ENCODE data around the gene AGER. TPM values are rescaled to one million over a fixed set of nuclear protein-coding genes. Genes with fewer than 3 reads are reported as not detected.

Gene AGER
- polyA plus RNA-seq, 1 of the 3 experiments (the other 2 are of a cell fraction) = 3.5 TPM

DNA sequence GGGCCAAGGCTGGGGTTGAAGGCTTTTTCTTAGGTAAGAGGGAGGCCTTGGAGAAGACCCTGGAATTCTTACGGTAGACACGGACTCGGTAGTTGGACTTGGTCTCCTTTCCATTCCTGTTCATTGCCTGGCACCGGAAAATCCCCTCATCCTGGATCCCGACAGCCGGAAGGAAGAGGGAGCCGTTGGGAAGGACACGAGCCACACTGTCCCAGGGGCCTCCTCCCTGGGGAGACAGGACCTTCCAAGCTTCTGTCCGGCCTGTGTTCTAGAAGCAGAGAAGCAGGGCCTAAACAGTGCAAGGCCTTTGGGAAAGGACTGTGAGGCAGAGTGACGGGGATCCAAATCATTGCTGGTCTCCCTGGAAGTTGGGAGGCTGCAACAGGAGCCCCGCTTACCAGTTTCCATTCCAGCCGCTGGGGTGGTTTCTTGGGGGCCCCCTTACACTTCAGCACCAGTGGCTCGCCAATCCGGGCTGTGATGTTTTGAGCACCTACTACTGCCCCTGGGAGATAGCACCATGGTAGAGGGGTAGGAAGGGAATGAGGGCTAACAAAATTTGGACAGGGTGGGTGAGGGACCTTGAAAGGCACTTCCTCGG, 470 bp downstream of the AGER start:
- no peak for TF ChIP-seq RFX5 (IDR thresholded peaks at IDR 0.05; ENCODE audit: low read length)
- TF ChIP-seq, protein P1, sequence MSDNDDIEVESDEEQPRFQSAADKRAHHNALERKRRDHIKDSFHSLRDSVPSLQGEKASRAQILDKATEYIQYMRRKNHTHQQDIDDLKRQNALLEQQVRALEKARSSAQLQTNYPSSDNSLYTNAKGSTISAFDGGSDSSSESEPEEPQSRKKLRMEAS (IDR thresholded peaks at IDR 0.05; ENCODE audit: low read depth) = no peak
- TF ChIP-seq POLR2AphosphoS5 (IDR thresholded peaks at IDR 0.05; ENCODE audit: low read depth, low read length) = no peak
- TF ChIP-seq RCOR1 (IDR thresholded peaks at IDR 0.05; ENCODE audit: low read length) = no peak
- TF ChIP-seq EZH2phosphoT487 (IDR thresholded peaks at IDR 0.05; ENCODE audit: borderline replicate concordance, low read depth) = no peak
- TF ChIP-seq RXRA (IDR thresholded peaks at IDR 0.05; ENCODE audit: borderline replicate concordance, low read depth) = no peak
- TF ChIP-seq, protein P2, sequence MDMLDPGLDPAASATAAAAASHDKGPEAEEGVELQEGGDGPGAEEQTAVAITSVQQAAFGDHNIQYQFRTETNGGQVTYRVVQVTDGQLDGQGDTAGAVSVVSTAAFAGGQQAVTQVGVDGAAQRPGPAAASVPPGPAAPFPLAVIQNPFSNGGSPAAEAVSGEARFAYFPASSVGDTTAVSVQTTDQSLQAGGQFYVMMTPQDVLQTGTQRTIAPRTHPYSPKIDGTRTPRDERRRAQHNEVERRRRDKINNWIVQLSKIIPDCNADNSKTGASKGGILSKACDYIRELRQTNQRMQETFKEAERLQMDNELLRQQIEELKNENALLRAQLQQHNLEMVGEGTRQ (IDR thresholded peaks at IDR 0.05; ENCODE audit: borderline replicate concordance, low read depth, low read length) = no peak
- TF ChIP-seq MXI1 (IDR thresholded peaks at IDR 0.05; ENCODE audit: low read depth, low read length) = no peak
- no peak for TF ChIP-seq YY1 (IDR thresholded peaks at IDR 0.05; ENCODE audit: low read depth)
- TF ChIP-seq FOXM1 (IDR thresholded peaks at IDR 0.05; ENCODE audit: low read depth) = no peak
- TF ChIP-seq, protein P3, sequence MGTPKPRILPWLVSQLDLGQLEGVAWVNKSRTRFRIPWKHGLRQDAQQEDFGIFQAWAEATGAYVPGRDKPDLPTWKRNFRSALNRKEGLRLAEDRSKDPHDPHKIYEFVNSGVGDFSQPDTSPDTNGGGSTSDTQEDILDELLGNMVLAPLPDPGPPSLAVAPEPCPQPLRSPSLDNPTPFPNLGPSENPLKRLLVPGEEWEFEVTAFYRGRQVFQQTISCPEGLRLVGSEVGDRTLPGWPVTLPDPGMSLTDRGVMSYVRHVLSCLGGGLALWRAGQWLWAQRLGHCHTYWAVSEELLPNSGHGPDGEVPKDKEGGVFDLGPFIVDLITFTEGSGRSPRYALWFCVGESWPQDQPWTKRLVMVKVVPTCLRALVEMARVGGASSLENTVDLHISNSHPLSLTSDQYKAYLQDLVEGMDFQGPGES (IDR thresholded peaks at IDR 0.05; ENCODE audit: low read depth, low read length) = no peak
- no peak for TF ChIP-seq TCF12 (IDR thresholded peaks at IDR 0.05)
- no peak for TF ChIP-seq NFIC (IDR thresholded peaks at IDR 0.05; ENCODE audit: borderline replicate concordance)
- no peak for TF ChIP-seq CHD2 (IDR thresholded peaks at IDR 0.05; ENCODE audit: low read length, partially characterized antibody)
- no peak for TF ChIP-seq GABPA (IDR thresholded peaks at IDR 0.05; ENCODE audit: low read depth)
- no peak for TF ChIP-seq TEAD4 (IDR thresholded peaks at IDR 0.05; ENCODE audit: borderline replicate concordance, insufficient read depth)
- no peak for TF ChIP-seq EP300 (IDR thresholded peaks at IDR 0.05; ENCODE audit: borderline replicate concordance in 1 of 2, low read depth in 1 of 2, low read length in 1 of 2)
- no peak overlapping the region for H3K4me2 ChIP-seq
- H3K79me2 ChIP-seq (ENCODE audit: insufficient read depth) = peaks cover 20% of the 10 kb centered on the region
- no peaks in the 10 kb centered on the region for H3K9me3 ChIP-seq
- CTCF ChIA-PET = no interaction called here
- H3K4me3 ChIP-seq (ENCODE audit: low read depth in 2 of 2, low read length in 1 of 2) = no peak overlapping the region
- H3K36me3 ChIP-seq (replicated peaks in 1 of 2; ENCODE audit: control insufficient read depth in 1 of 2, insufficient read depth in 2 of 2, low read length in 1 of 2) = peaks cover 17 to 43% of the 10 kb centered on the region in 2 experiments
- H2AFZ ChIP-seq (ENCODE audit: low read depth) = no peak overlapping the region
- WGBS (ENCODE audit: low lambda C conversion rate) = 97% methylated on average over 14 of the region's 15 CpGs
- no peaks in the 10 kb centered on the region for H4K20me1 ChIP-seq (ENCODE audit: insufficient read depth)
- DNase-seq = peak; percentile 7
- peaks cover 4 to 15% of the 10 kb centered on the region in 2 experiments; a peak in 2 of 4 replicates for H3K4me1 ChIP-seq (ENCODE audit: control insufficient read depth in 1 of 2, insufficient read depth in 2 of 2, low read depth in 1 of 2, low read length in 1 of 2)
- POLR2A ChIA-PET = no interaction called here
- no peak overlapping the region for H3K27ac ChIP-seq (ENCODE audit: low read depth in 2 of 2, low read length in 1 of 2)
- no peaks in the 10 kb centered on the region for H3K9me2 ChIP-seq
- H3K9ac ChIP-seq = no peak overlapping the region
- H3K27me3 ChIP-seq (ENCODE audit: insufficient read depth) = no peaks in the 10 kb centered on the region
- peaks cover 20% of the 10 kb centered on the region for H3F3A ChIP-seq (replicated peaks; ENCODE audit: insufficient read depth)
